ENCODE data around the gene KLK10.

- TF ChIP-seq, protein P1, sequence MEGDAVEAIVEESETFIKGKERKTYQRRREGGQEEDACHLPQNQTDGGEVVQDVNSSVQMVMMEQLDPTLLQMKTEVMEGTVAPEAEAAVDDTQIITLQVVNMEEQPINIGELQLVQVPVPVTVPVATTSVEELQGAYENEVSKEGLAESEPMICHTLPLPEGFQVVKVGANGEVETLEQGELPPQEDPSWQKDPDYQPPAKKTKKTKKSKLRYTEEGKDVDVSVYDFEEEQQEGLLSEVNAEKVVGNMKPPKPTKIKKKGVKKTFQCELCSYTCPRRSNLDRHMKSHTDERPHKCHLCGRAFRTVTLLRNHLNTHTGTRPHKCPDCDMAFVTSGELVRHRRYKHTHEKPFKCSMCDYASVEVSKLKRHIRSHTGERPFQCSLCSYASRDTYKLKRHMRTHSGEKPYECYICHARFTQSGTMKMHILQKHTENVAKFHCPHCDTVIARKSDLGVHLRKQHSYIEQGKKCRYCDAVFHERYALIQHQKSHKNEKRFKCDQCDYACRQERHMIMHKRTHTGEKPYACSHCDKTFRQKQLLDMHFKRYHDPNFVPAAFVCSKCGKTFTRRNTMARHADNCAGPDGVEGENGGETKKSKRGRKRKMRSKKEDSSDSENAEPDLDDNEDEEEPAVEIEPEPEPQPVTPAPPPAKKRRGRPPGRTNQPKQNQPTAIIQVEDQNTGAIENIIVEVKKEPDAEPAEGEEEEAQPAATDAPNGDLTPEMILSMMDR (IDR thresholded peaks at IDR 0.05 in 8 of 11, conservative IDR thresholded peaks at IDR 0.05 in 3 of 11), result no peak
- no peak for TF ChIP-seq POLR2AphosphoS5 (IDR thresholded peaks at IDR 0.05)
These were observed 5.4 kb upstream of the KLK10 start for GRCh38 chr19:51024924-51025323.

Measured in spleen (tissue), 7 donors.